Breast epithelium (tissue), 3 donors: Measurements from ENCODE around the gene URGCP.

Experiments
- POLR2A ChIP-seq: fragments of 450-650 bp; IDR thresholded peaks from one replicate; pipeline ENCODE4 v1.6.1; 2016; ENCODE audit warnings: antibody characterized with exemption, mild to moderate bottlenecking, moderate library complexity
- TF ChIP-seq, protein P1 (sequence below), 3 donors: fragments of 450-650 bp; IDR thresholded peaks; one replicate each; pipeline ENCODE4 v1.5.1; 2016 to 2017; ENCODE audit warnings: antibody characterized with exemption in 3 of 3, mild to moderate bottlenecking in 3 of 3, moderate library complexity in 3 of 3

DNA sequence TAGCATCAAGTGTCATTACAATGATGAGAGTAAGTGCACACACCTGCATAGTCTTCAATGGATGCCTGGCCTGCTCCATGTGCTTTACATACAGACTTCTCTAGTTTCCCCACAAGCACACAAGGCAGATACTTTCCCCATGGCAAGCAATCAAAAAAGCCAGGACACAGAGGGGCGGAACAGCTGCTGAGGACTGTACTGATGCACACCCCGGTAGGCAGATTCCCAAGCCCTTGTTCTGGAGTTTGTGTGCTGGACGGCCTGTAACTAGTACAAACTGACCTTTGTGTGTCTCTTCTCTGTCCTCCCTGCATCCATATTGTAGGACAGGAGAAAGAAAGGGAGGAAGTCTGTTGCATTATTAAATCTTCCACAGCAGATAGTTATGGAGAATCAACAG, 45.6 kb upstream of the URGCP start:
- no peak for TF ChIP-seq POLR2A
- TF ChIP-seq, protein P1, sequence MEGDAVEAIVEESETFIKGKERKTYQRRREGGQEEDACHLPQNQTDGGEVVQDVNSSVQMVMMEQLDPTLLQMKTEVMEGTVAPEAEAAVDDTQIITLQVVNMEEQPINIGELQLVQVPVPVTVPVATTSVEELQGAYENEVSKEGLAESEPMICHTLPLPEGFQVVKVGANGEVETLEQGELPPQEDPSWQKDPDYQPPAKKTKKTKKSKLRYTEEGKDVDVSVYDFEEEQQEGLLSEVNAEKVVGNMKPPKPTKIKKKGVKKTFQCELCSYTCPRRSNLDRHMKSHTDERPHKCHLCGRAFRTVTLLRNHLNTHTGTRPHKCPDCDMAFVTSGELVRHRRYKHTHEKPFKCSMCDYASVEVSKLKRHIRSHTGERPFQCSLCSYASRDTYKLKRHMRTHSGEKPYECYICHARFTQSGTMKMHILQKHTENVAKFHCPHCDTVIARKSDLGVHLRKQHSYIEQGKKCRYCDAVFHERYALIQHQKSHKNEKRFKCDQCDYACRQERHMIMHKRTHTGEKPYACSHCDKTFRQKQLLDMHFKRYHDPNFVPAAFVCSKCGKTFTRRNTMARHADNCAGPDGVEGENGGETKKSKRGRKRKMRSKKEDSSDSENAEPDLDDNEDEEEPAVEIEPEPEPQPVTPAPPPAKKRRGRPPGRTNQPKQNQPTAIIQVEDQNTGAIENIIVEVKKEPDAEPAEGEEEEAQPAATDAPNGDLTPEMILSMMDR (IDR thresholded peaks at IDR 0.05): no peak
